ENCODE measurements around the gene DSCAM.

GRCh38 chr21:40066221-40066620 is 780.7 kb downstream of the DSCAM start:
- TF ChIP-seq CTCF (IDR thresholded peaks at IDR 0.05): no peak
- no peak for TF ChIP-seq EZH2 (IDR thresholded peaks at IDR 0.05)
- TF ChIP-seq EZH2phosphoT487 (IDR thresholded peaks at IDR 0.05): no peak
